Stimulated activated CD8-positive, alpha-beta memory T cell treated with anti-CD3 and anti-CD28 coated beads, Interleukin-4, amount 100 ng/mL, for 4 hours (primary cell): ENCODE data around the gene GMDS.

Experiments used
- DNase-seq, 2 donors: peaks; one replicate each; pipeline ENCODE4 v3.0.0-alpha.2; 2020; ENCODE audit warnings: low read depth in 2 of 2, low spot score in 1 of 2

The GMDS gene

GRCh38 chr6:2044192-2044591 lies 201.2 kb downstream of the GMDS start:
- no peak for DNase-seq

- DNase-seq: no peak
Measured at GRCh38 chr6:2042956-2043648, 202.3 kb downstream of the GMDS start.

GRCh38 chr6:2038092-2038491 lies 207.3 kb downstream of the GMDS start:
- no peak for DNase-seq

- no peak for DNase-seq
Measured at GRCh38 chr6:2037237-2037926, 208.0 kb downstream of the GMDS start.

- no peak for DNase-seq
Measured at GRCh38 chr6:2036710-2037023, 208.7 kb downstream of the GMDS start.

- no peak for DNase-seq
Measured at GRCh38 chr6:2035826-2036709, 209.3 kb downstream of the GMDS start.

GRCh38 chr6:2035046-2035445 lies 210.4 kb downstream of the GMDS start:
- DNase-seq: no peak

- DNase-seq: no peak
Measured at GRCh38 chr6:2034256-2034655, 211.1 kb downstream of the GMDS start.

GRCh38 chr6:2033544-2033943 lies 211.9 kb downstream of the GMDS start:
- no peak for DNase-seq

- DNase-seq: no peak
Measured at GRCh38 chr6:2030682-2031244, 214.6 kb downstream of the GMDS start.

GRCh38 chr6:2029952-2030351 lies 215.5 kb downstream of the GMDS start:
- DNase-seq: no peak

- no peak for DNase-seq
Measured at GRCh38 chr6:2029130-2029794, 216.1 kb downstream of the GMDS start.

- no peak for DNase-seq
Measured at GRCh38 chr6:2028457-2029038, 216.9 kb downstream of the GMDS start.

- no peak for DNase-seq
Measured at GRCh38 chr6:2026133-2026532, 219.3 kb downstream of the GMDS start.

GRCh38 chr6:2021713-2022125 lies 223.7 kb downstream of the GMDS start:
- no peak for DNase-seq

- DNase-seq: no peak
Measured at GRCh38 chr6:2020909-2021308, 224.5 kb downstream of the GMDS start.

- DNase-seq: no peak
Measured at GRCh38 chr6:2019051-2019450, 226.4 kb downstream of the GMDS start.

- no peak for DNase-seq
Measured at GRCh38 chr6:2016040-2016439, 229.4 kb downstream of the GMDS start.

GRCh38 chr6:2008383-2008976 lies 236.9 kb downstream of the GMDS start:
- DNase-seq: no peak

GRCh38 chr6:2007165-2007564 lies 238.2 kb downstream of the GMDS start:
- DNase-seq: no peak
